Inflammatory macrophage treated with lipopolysaccharide for 4 hours (primary cell): Measurements from ENCODE around the gene PROKR1.
A peak's percentile ranks its signal among the peaks of the same experiment; 100 is the strongest.
"Not testable (repeated sequence)": the region's sequence is repeated elsewhere in the genome, so short reads cannot be mapped to it uniquely, and the experiment has no call there.

Experiments used
- DNase-seq: peaks from one replicate; pipeline ENCODE4 v3.0.0-alpha.2; 2020

Gene PROKR1

DNA sequence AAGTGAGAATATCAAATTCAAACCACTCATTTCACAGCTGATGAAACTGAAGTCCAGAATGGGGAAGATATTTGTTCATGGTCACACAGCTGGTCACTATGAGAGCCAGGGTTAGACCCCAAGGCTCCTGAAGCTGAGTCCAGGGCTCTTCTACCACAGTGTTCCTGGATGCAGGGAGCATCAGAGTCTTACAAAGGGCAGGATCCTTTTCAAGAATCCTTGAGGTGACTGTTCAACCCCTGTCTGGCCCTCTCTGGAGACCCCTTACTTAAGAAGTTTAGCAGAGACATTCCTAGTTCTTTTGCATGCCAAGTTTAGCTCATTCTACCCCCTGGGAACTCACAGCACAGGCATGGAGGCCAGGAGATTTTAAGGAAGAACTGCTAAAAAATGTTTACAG lies 15.7 kb downstream of the PROKR1 start:
- DNase-seq: no peak

DNA sequence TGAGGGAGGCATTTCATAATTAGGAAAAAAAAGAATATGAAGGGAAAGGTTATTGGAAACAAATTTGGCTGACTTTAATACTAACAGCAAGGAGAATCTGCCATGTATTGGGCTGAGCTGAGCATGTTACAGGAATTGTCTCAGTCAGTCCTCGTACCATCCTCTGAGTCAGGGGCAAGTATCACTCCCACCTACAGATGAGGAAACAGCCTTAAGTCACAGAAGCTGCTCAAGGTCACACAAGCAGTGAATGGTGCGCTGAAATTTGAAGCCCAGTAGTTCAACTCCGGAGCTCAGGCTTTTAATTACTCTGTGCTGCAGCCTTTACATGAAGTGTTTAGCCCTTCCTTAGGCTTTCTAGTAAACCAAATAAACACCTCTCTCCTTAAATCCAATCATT lies 17.3 kb downstream of the PROKR1 start:
- no peak for DNase-seq

DNA sequence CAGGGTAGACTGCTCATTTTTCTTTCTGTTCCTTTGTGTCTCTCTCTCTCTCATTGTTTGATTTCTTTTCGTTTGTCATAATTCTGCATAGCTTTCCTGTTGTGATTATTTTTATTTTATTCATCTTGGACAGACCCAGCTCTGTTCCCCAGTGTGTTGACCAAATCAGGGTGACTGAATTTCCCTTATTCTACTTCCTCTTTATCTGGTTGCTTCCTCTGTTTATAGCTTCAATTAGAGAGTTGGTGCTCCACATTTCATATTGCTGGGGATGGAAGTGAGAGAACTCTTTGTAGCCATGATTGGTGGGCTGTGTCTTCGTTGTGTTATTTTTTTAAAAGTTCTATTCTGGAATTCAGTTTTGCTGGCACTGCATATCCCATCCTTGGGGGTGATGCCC lies 19.1 kb downstream of the PROKR1 start:
- DNase-seq: peak; percentile 65

DNA sequence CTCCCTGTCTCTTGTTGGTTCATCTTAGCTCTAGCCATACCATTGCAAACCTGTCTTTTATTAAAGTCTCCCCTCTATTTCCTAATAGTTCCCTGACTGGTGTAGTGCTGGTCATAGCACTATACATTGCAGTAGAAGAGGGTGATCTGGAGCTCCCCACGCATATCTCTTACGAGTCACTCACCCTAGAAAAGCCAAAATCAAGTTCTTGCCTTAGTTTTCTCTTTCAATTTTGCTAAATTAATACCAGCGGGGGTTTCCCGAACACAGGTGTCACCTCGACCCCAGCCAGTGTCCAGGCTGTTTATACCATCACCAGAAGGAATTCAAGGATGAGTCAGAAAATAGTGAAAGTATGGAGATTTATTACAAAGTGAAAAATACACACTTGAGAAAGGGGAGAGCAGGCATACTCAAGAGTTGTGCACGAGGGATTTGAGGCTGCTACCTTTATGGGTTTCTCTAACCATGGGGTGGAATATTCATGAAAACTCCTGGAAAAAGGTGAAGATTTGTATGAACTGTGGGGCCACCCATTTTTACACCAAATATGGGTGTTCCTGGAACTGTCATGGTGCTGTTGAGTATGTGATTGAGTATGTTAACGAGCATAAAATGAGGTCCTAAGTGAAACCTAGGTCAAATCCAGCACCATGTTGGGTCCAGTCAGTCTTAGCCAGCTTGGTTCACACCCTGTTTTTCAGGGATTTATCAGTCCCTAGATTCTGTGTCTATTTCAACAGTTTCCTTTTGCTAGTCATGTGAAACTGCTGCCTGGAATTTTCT lies 20.2 kb downstream of the PROKR1 start:
- peak; percentile 3 for DNase-seq

DNA sequence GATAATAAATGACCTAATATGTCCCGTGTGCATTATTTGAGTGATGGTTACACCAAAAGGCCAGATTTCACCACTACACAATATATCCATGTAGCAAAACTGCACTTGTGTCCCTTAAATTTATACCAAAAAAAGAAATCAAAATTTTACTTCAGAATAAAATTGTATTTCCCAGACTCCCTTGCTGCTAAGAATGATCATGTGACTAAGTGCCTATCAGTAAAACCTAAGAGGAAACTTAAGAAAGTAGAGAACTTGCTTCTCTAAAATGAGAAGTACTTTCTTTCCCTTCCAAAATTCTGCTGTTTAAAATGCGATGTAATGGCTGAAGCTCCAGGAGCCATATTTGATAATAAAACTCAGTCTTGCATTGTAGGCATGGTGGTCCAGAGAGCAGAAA lies 24.0 kb downstream of the PROKR1 start:
- DNase-seq: no peak

DNA sequence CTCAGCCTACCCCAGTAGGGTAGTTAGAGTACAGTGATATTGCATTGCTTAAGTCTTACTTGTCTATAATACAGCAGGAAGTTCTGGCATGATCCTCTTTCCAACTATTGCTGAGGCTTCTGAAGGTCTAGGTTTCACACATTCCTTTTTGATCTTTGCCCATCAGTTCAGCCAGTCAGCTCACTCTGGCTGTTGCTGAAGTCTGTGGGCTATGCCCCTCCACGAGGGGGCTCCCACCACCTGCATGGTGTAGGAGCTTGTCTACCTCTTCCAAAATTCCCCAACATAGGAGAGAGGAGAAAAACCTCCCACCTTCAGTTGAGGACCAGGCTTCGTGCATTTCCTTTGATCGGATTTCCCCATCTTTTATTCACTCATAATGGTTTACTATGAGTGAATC lies 26.3 kb downstream of the PROKR1 start:
- no peak for DNase-seq

DNA sequence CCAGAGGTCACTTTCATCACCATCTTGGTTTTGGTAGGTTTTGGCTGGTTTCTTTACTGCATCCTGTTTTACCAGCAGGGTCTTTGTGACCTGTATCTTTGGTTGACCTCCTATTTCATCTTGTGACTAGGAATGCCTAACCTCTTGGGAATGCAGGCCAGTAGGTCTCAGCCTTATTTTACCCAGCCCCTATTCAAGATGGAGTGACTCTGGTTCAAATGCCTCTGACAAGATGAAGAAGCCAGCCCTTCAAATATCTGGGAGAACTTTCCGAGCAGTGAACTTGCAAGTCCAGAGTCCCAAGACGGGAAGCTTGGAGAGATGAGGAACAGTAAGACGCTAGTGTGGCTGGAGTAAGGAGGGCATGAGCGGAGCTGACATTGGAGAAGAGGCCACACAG lies 28.6 kb downstream of the PROKR1 start:
- no peak for DNase-seq

DNA sequence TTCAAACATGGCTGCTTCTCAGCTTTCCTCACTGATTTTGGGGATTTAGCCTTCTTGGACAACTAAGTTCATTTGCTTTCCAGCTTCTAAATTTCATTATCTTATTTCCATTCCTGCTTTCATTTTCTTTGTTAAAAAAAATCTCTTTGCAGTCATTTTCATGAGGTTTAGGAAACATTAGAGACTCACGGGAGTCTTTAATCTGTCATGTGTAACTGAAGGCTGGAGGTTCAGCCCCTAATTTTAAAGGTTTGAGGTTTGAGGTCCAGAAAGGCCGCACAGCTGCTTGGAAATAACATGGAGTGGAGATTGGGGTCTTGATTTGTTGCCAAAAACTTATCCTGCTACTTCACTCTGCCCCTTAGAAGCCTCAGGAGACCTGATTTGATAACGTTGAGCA lies 30.3 kb downstream of the PROKR1 start:
- no peak for DNase-seq

DNA sequence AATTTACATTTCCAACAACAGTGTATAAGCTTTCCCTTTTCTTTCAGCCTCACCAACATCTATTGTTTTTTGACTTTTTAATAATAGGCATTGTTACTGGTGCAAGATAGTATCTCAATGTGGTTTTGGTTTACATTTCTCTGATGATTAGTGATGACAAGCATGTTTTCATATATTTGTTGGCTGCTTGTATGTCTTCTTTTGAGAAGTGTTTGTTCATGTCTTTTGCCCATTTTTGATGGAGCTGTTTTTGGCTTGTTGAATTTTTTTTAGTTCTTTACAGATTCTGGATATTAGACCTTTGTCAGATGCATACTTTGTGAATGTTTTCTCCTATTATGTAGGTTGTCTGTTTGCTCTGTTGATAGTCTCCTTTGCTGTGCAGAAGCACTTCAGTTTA lies 32.1 kb downstream of the PROKR1 start:
- no peak for DNase-seq

DNA sequence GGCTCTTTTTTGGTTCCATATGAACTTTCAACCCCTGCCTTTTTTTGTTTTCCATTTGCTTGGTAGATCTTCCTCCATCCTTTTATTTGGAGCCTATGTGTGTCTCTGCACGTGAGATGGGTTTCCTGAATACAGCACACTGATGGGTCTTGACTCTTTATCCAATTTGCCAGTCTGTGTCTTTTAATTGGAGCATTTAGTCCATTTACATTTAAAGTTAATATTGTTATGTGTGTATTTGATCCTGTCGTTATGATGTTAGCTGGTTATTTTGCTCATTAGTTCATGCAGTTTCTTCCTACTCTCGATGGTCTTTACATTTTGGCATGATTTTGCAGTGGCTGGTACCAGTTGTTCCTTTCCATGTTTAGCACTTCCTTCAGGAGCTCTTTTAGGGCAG lies 34.5 kb downstream of the PROKR1 start:
- DNase-seq: not testable (repeated sequence)

DNA sequence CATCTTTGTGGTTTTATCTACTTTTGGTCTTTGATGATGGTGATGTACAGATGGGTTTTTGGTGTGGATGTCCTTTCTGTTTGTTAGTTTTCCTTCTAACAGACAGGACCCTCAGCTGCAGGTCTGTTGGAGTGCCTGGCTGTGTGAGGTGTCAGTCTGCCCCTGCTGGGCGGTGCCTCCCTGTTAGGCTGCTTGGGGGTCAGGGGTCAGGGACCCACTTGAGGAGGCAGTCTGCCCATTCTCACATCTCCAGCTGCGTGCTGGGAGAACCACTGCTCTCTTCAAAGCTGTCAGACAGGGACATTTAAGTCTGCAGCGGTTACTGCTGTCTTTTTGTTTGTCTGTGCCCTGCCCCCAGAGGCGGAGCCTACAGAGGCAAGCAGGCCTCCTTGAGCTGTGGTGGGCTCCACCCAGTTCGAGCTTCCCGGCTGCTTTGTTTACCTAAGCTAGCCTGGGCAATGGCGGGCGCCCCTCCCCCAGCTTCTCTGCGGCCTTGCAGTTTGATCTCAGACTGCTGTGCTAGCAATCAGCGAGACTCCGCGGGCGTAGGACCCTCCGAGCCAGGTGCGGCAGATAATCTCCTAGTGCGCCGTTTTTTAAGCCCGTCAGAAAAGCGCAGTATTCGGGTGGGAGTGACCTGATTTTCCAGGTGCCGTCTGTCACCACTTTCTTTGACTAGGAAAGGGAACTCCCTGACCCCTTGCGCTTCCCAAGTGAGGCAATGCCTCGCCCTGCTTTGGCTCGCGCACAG lies 36.0 kb downstream of the PROKR1 start:
- DNase-seq: not testable (repeated sequence)

DNA sequence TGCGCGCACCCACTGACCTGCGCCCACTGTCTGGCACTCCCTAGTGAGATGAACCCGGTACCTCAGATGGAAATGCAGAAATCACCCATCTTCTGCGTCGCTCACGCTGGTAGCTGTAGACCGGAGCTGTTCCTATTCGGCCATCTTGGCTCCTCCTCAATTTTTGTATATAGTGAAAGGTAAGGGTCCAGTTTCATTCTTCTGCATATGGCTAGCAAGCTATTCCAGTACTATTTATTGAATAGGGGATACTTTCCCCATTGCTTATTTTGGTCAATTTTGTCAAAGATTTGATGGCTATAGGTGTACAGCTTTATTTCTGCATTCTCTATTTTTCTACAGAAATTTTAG lies 36.5 kb downstream of the PROKR1 start:
- not testable (repeated sequence) for DNase-seq

DNA sequence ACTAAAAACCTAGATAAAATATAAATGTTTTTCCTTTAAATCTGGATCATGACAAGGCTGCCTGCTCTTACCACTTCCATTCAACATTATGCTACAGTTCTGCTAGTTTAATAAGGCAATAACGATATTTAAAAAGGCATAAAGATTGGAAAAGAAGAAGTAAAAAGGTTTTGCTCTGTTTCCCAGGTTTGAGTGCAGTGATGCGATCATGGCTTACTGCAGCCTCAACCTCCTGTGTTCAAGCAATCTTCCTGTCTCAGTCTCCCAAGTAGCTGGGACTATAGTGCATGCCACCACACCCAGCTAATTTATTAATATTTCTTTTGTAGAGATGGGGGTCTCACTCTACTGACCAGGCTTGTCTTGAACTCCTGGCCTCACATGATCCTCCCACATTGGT lies 40.8 kb downstream of the PROKR1 start:
- no peak for DNase-seq

DNA sequence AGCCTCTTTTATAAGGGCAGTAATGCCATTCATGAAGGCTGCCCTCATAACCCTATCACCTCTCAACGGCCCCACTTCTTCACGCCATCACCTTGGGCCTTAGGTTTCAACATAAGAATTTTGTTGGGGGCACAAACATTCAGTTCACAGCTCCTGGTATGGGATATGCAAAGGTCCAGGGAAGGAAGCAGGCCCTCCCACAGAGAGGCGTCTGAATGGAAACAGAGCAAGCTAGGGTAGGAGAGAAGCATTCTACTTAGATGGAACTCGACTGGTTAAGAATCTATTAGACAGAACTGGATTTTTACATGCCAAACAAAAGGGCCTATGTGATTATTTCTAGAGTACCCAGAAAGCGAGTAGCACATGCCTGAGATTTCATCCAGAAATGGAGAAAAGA lies 42.8 kb downstream of the PROKR1 start:
- DNase-seq: no peak

DNA sequence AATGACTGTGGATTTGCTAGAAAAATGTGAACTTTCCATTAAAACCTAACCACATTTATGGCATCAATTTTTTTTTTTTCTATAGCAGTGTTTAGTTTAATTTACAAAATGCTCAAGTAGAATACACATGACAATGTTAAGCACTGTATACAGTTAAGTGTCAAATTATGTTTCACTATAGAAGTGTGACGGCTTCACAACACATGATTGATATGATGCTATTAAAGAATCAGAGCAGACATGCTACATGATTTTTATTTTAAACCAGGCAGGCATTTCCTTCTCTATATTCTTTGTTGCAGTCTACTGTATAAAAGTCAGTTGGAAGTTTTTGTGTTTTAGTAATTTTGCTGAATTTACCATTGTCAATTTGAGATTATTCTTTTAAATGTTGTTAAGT lies 43.6 kb downstream of the PROKR1 start:
- no peak for DNase-seq

DNA sequence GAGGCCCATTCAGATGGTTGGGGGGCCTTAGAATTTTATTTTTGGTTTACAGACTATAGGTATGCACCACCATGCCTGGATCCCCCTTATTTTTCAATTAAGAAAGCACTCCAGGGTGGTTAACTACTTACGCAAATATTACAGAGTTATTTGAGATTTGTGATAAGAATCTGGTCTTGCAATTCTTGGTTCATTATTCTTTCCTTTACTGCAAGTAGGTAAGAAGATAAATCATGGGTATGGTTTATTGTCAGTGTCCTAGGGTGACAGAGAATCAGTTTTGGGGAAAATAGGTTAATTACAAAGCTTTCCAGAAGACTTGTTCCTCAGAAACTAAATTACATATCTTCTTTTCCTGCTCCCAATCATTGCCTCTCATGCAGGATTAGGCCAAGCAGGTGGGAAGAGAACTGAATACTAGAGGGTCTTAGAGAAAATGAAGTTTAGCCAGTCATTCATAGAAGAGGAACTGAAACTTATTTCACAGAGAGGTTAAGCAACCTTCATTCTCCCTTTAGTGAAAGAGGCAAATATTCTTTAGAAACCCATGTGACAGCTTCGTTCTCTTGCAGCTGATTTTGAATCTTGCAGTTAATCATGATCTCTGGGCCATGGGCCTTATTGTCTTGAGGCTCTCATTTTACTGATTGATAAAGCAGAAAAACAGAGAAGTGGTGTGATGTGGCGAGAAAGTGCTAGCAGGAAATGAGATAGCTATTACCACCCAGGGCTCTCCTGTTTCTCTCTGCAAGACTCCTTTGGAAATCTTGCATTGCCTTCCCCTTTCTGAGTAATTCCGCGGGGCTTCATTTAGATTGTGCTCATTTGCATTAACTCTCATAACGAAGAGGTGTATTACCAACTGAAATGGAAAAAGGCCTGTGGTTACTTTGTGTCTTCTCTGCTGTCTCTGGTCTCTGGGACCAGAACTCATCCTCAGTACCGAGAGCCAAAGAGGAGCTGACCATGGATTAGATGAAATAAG lies 46.5 kb downstream of the PROKR1 start:
- peak; percentile 89 for DNase-seq

DNA sequence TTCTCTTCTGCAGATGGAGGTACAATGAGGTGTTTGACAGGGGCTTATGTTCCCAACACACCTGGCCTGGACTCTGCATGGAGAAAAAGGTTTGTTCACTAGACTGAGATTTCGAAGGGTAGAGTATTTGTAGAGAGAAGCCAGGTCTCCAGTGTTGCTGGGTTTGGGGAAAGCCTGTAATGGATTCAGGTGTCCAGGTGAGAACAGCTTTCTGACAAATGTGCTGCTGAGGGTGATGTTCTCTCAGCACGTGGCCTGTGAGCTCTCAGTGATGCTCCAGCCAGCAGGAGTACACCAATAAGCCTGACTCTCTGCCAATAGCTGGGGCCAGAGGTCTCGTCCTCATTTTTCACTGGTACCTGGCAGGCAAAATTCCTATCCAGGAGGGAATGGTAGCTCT lies 47.5 kb downstream of the PROKR1 start:
- no peak for DNase-seq

DNA sequence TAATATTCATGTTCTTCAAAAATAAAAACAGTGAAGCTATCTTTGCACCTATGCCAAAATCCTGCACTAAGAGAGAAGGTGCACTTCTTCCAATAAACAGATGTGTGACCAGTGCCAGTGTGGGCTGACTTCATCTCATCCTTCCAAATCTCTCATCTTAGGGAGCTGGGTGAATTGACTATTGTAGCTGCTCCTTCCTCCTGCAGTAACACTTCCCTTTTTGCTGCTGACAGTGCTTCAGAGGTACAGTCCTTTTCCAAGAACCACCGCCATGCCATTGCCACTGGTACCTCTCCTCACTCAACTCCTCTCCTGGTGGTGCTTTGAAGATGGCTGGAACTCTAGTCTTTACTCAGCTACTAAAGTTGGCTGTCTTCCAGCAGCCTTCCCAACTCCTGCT lies 49.1 kb downstream of the PROKR1 start:
- peak; percentile 47 for DNase-seq

DNA sequence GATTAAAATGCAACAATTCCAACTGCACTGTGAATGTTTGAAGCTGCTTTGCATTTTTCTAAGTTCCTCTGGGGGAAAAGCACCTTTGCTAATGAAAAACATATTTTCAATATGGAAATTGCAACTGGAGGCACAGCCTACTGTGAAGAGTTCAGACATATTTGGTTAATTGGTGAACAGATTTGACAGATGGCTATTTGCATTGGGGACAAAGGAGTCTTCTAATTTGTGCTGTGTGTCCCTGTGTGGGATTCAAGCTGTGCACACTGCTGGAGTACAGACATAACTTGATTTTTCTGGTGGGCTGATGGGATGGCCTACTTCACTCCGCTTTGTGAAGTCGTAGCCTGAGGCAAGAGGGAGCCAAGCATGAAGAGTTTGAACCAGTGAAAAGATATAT lies 50.6 kb downstream of the PROKR1 start:
- no peak for DNase-seq

DNA sequence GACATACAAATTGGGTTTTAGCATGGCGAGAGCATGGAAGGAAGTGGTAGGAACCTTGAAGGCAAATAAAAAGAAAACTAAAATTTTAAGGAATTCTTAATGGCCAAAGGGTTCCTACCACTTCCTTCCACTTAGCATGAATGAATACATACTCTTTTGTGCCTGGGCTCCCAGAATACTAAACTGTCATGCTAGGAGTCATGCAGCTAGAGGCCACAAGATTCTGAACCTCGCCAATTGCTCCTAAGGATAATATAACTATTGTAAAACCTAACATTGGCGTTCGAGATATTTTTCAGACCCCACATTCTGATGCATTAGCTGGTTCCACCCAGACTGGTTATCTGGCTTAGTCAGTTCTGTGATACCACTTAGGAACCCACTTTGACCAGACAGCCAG lies 52.6 kb downstream of the PROKR1 start:
- no peak for DNase-seq

DNA sequence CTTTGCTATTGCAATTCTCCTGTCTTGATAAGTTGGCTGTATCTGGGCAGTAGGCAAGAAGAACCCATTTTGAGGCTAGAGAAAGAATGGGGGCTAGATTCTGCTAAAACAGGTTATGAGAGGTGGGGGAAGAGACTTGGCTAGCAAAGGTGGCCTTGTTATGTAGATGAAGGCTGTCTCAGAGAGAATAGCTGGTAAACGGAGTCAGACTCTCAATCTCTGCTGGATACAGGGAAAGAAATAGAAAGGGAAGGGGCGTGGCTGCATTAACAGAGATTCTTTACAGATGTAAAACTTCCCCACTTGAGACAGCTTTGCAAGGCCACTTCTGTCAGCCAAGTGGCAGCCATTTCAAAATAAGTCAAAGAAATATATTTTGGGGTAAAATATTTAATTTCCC lies 53.2 kb downstream of the PROKR1 start:
- DNase-seq: peak; percentile 22

DNA sequence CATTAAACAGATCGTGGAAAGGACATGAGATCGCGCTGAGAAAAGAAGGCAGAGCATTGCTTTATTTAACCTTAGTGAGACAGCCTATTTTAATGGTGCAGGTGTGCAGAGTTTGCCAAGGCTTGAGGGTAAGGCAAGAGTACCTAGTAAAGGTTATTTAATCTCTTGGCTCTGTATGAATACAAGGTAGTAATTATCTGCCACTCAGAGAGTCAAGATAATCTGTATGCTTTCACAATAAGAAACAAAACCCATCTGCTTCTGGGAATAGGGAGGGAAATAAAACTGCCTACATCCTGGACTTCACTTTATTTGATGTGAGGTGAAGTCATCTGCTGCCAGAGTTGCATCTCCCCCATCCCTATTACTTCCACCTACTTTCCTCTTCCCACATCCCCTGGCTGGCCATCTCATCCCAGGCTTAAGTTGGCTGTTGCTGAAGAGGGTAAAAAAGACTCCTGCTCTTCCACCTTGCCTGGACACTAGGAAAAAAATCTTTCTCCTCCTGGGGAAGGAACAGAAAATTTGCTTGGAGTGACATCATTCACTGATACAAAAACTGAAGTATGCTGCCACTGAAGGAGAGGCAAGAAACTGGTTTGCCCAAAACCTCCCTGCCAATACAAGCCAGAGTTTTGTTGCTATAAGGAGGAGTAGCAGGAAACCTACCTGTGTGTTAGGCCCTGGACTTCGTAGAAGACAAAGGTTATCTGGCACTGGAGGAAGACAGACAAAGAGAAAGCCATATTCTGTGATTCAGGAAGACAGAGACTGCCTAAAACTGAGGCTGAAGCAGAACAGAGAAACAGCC lies 55.4 kb downstream of the PROKR1 start:
- no peak for DNase-seq

DNA sequence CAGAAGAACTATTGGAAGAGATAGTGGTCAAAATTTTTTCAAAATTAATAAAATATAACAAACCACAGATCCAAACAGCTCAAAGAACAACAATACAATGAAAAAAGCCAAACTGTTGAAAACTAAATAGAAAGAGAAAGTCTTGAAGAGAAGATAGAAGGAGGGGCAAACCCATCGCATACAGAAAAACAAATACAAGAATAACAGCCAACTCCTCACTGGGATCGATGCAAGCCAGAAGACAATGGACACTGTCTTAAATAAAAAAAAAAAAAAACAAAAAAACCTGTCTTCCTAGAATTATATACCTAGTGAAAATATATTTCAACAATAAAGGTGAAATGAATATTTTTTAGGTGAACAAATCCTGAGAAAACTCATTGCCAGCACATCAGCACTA lies 57.2 kb downstream of the PROKR1 start:
- DNase-seq: no peak
